HepG2 (cell line): ENCODE measurements around the gene AP3D1. TPM values are rescaled to one million over a fixed set of nuclear protein-coding genes. Genes with fewer than 3 reads are reported as not detected.

Experiments
- CEBPB ChIP-seq: IDR thresholded peaks from 2 replicates; pipeline ENCODE4 v1.6.1; 2011; ENCODE audit warnings: low read depth, low read length, improper control_type of control experiment, borderline replicate concordance
- CHCHD3 ChIP-seq: sonication (generic); formaldehyde crosslinking; IDR thresholded peaks from 2 replicates; pipeline ENCODE4 v1.8.0; 2022; ENCODE audit warnings: mild to moderate bottlenecking, missing genetic modification reagents, moderate library complexity
- HOXA9 ChIP-seq: sonication (generic); formaldehyde crosslinking; IDR thresholded peaks from 2 replicates; pipeline ENCODE4 v1.8.1; 2022; ENCODE audit warnings: missing genetic modification reagents, mild to moderate bottlenecking, moderate library complexity, borderline replicate concordance
- JUN ChIP-seq: sonication (generic); formaldehyde crosslinking; IDR thresholded peaks from 2 replicates; pipeline ENCODE4 v1.4.0; 2020; ENCODE audit warnings: mild to moderate bottlenecking, missing genetic modification reagents
- MIER3 ChIP-seq: IDR thresholded peaks from 2 replicates; pipeline ENCODE4 v1.6.1; 2016; ENCODE audit warnings: missing compliant biosample characterization, borderline replicate concordance
- SRSF9 ChIP-seq: fragments of 200-400 bp; formaldehyde crosslinking; IDR thresholded peaks from 2 replicates; pipeline ENCODE4 v1.6.1; 2018; ENCODE audit warnings: borderline replicate concordance, mild to moderate bottlenecking, low read depth, low read length; ENCODE audit not compliant: insufficient read depth, poor library complexity, severe bottlenecking
- TCF7 ChIP-seq: sonication (generic); IDR thresholded peaks from 2 replicates; pipeline ENCODE4 v1.6.1; 2016; ENCODE audit warnings: antibody characterized with exemption, low read depth
- U2AF1 ChIP-seq: fragments of 200-400 bp; formaldehyde crosslinking; optimal IDR thresholded peaks from 2 replicates; pipeline ENCODE3; 2017; ENCODE audit warnings: mild to moderate bottlenecking, low read depth, low read length
- ZFP36 ChIP-seq: fragments of 150-350 bp; IDR thresholded peaks from 2 replicates; pipeline ENCODE4 v1.6.1; 2018; ENCODE audit warnings: borderline replicate concordance, low read length, low read depth; ENCODE audit not compliant: partially characterized antibody
- ZFYVE20 ChIP-seq: sonication (generic); formaldehyde crosslinking; IDR thresholded peaks from 2 replicates; pipeline ENCODE4 v1.8.0; 2023; ENCODE audit warnings: low read depth, mild to moderate bottlenecking, moderate library complexity, missing genetic modification reagents, borderline replicate concordance
- ZNF33A ChIP-seq: sonication (generic); formaldehyde crosslinking; IDR thresholded peaks from 2 replicates; pipeline ENCODE4 v1.5.1; 2020; ENCODE audit warnings: missing genetic modification reagents, mild to moderate bottlenecking, moderate library complexity, borderline replicate concordance
- ZNF570 ChIP-seq: sonication (generic); formaldehyde crosslinking; IDR thresholded peaks from 2 replicates; pipeline ENCODE4 v1.4.0; 2020; ENCODE audit warnings: mild to moderate bottlenecking, missing genetic modification reagents, borderline replicate concordance
- ZNF749 ChIP-seq: sonication (generic); formaldehyde crosslinking; IDR thresholded peaks from 2 replicates; pipeline ENCODE4 v1.8.0; 2022; ENCODE audit warnings: mild to moderate bottlenecking, missing genetic modification reagents, moderate library complexity, borderline replicate concordance
- polyA plus RNA-seq, 8 experiments: library from polyadenylated mRNA; depleted of rRNA in 3 of 8; stranded (reverse) in 7 of 8; unstranded in 1 of 8; fragments of >200 nt; fragmentation: Illumina TruSeq in 4 of 8; extraction: Trizol in 4 of 8; gene quantifications; 2 replicates each; pipeline versions ENCODE4 v1.2.1 to v1.2.3, GENCODE V29; 2011 to 2016; ENCODE audit warnings: low read depth in 4 of 8, missing spikeins in 1 of 8, mixed read lengths in 1 of 8; ENCODE audit not compliant: insufficient read depth in 1 of 8
- total RNA-seq, 5 experiments: library from RNA; depleted of rRNA; stranded (reverse); fragments of >200 nt; fragmentation: Illumina TruSeq; extraction: Trizol; gene quantifications; 2 replicates each; pipeline ENCODE4 v1.2.3, GENCODE V29; 2016; ENCODE audit warnings: low read depth in 1 of 5
- TF ChIP-seq, protein P1 (sequence below): sonication (generic); formaldehyde crosslinking; IDR thresholded peaks from 2 replicates; pipeline ENCODE4 v1.4.0; 2020; ENCODE audit warnings: missing genetic modification reagents, borderline replicate concordance
- TF ChIP-seq, protein P2 (sequence below): fragments of 450-650 bp; IDR thresholded peaks from 2 replicates; pipeline ENCODE4 v1.6.1; 2017
- TF ChIP-seq, protein P3 (sequence below): sonication (generic); formaldehyde crosslinking; IDR thresholded peaks from 2 replicates; pipeline ENCODE4 v1.4.0; 2020; ENCODE audit warnings: mild to moderate bottlenecking, low read depth, missing genetic modification reagents
- TF ChIP-seq, protein P4 (sequence below): sonication (generic); formaldehyde crosslinking; IDR thresholded peaks from 2 replicates; pipeline ENCODE4 v1.4.0; 2020; ENCODE audit warnings: mild to moderate bottlenecking, missing genetic modification reagents

Gene AP3D1
- total and polyA plus RNA-seq, 2 of the 13 experiments (the other 11 are each of a cell fraction or from before 2014, with no cell fraction given) = 68.0 to 82.6 TPM

DNA sequence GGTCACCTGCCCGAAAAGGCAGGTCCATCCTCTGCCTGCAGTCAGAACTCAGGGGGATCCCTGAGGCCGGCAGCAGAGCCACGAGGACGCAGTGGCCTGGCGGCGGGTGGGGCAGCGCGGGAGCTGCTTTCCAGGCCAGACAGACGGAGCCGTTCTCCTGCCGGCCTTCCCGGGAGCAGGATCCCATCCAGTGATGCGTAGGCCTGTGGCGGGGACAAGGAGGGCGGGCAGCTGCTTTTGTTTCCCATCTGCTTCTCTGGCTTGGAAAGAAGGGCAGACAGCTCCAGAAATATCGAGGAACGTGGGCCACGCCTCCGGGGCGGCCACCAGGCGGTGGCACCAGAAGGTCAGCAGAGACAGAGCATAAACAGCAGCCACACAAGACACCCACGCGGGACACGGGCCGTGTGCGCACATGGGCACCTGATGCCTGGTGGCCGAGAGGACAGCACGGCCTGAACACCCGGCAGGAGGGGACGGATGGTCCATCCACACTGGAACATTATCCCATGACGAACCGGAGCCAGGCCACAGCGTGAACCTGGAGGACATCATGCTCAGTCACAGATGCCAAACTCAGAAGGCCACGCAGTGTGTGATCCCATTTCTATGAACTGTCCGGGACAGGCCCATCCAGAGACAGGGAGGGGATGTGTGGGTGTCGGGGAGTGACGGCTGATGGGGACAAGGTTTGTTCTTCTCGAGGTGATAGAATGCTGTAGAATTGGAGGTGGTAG lies 86.4 kb downstream of the AP3D1 start (continued):
- TF ChIP-seq, protein P1, sequence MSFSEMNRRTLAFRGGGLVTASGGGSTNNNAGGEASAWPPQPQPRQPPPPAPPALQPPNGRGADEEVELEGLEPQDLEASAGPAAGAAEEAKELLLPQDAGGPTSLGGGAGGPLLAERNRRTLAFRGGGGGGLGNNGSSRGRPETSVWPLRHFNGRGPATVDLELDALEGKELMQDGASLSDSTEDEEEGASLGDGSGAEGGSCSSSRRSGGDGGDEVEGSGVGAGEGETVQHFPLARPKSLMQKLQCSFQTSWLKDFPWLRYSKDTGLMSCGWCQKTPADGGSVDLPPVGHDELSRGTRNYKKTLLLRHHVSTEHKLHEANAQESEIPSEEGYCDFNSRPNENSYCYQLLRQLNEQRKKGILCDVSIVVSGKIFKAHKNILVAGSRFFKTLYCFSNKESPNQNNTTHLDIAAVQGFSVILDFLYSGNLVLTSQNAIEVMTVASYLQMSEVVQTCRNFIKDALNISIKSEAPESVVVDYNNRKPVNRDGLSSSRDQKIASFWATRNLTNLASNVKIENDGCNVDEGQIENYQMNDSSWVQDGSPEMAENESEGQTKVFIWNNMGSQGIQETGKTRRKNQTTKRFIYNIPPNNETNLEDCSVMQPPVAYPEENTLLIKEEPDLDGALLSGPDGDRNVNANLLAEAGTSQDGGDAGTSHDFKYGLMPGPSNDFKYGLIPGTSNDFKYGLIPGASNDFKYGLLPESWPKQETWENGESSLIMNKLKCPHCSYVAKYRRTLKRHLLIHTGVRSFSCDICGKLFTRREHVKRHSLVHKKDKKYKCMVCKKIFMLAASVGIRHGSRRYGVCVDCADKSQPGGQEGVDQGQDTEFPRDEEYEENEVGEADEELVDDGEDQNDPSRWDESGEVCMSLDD (CRISPR knock-in tag) = no peak
- TF ChIP-seq TCF7 (no peak), HOXA9 (CRISPR knock-in tag) (no peak), ZFYVE20 (CRISPR knock-in tag) (no peak), MIER3 (CRISPR knock-in tag) (no peak), CEBPB (no peak), JUN (CRISPR knock-in tag) (no peak), CHCHD3 (CRISPR knock-in tag) (no peak), SRSF9 (no peak), ZNF570 (CRISPR knock-in tag) (no peak), ZNF749 (no peak), U2AF1 (no peak), ZFP36 (no peak), ZNF33A (no peak)
- TF ChIP-seq, protein P2, sequence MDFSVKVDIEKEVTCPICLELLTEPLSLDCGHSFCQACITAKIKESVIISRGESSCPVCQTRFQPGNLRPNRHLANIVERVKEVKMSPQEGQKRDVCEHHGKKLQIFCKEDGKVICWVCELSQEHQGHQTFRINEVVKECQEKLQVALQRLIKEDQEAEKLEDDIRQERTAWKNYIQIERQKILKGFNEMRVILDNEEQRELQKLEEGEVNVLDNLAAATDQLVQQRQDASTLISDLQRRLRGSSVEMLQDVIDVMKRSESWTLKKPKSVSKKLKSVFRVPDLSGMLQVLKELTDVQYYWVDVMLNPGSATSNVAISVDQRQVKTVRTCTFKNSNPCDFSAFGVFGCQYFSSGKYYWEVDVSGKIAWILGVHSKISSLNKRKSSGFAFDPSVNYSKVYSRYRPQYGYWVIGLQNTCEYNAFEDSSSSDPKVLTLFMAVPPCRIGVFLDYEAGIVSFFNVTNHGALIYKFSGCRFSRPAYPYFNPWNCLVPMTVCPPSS = no peak
- TF ChIP-seq, protein P3, sequence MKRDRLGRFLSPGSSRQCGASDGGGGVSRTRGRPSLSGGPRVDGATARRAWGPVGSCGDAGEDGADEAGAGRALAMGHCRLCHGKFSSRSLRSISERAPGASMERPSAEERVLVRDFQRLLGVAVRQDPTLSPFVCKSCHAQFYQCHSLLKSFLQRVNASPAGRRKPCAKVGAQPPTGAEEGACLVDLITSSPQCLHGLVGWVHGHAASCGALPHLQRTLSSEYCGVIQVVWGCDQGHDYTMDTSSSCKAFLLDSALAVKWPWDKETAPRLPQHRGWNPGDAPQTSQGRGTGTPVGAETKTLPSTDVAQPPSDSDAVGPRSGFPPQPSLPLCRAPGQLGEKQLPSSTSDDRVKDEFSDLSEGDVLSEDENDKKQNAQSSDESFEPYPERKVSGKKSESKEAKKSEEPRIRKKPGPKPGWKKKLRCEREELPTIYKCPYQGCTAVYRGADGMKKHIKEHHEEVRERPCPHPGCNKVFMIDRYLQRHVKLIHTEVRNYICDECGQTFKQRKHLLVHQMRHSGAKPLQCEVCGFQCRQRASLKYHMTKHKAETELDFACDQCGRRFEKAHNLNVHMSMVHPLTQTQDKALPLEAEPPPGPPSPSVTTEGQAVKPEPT = no peak
- TF ChIP-seq, protein P4, sequence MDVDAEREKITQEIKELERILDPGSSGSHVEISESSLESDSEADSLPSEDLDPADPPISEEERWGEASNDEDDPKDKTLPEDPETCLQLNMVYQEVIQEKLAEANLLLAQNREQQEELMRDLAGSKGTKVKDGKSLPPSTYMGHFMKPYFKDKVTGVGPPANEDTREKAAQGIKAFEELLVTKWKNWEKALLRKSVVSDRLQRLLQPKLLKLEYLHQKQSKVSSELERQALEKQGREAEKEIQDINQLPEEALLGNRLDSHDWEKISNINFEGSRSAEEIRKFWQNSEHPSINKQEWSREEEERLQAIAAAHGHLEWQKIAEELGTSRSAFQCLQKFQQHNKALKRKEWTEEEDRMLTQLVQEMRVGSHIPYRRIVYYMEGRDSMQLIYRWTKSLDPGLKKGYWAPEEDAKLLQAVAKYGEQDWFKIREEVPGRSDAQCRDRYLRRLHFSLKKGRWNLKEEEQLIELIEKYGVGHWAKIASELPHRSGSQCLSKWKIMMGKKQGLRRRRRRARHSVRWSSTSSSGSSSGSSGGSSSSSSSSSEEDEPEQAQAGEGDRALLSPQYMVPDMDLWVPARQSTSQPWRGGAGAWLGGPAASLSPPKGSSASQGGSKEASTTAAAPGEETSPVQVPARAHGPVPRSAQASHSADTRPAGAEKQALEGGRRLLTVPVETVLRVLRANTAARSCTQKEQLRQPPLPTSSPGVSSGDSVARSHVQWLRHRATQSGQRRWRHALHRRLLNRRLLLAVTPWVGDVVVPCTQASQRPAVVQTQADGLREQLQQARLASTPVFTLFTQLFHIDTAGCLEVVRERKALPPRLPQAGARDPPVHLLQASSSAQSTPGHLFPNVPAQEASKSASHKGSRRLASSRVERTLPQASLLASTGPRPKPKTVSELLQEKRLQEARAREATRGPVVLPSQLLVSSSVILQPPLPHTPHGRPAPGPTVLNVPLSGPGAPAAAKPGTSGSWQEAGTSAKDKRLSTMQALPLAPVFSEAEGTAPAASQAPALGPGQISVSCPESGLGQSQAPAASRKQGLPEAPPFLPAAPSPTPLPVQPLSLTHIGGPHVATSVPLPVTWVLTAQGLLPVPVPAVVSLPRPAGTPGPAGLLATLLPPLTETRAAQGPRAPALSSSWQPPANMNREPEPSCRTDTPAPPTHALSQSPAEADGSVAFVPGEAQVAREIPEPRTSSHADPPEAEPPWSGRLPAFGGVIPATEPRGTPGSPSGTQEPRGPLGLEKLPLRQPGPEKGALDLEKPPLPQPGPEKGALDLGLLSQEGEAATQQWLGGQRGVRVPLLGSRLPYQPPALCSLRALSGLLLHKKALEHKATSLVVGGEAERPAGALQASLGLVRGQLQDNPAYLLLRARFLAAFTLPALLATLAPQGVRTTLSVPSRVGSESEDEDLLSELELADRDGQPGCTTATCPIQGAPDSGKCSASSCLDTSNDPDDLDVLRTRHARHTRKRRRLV = no peak
